HG03571 (cell line): ENCODE measurements around the gene BTG2.
"Not testable (repeated sequence)": the region's sequence is repeated elsewhere in the genome, so short reads cannot be mapped to it uniquely, and the experiment has no call there.

ENCODE experiments used
- ATAC-seq: cut with Tn5 transposase; IDR thresholded peaks from one replicate; pipeline ENCODE4 v1.9.1; 2021; ENCODE audit not compliant: unreplicated experiment

The BTG2 gene, protein sequence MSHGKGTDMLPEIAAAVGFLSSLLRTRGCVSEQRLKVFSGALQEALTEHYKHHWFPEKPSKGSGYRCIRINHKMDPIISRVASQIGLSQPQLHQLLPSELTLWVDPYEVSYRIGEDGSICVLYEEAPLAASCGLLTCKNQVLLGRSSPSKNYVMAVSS

GRCh38 chr1:203304919-203305808 lies at the start of gene BTG2:
BTG2 (plus strand) TSS chr1:203305519; CDS start chr1:203305607, 88 bp downstream.
- peak; percentile 73 for ATAC-seq

GRCh38 chr1:203256636-203257035 lies 48.7 kb upstream of the BTG2 start:
- ATAC-seq, result not testable (repeated sequence)

- no peak for ATAC-seq
Observed at GRCh38 chr1:203263496-203263895, 41.8 kb upstream of the BTG2 start.

DNA sequence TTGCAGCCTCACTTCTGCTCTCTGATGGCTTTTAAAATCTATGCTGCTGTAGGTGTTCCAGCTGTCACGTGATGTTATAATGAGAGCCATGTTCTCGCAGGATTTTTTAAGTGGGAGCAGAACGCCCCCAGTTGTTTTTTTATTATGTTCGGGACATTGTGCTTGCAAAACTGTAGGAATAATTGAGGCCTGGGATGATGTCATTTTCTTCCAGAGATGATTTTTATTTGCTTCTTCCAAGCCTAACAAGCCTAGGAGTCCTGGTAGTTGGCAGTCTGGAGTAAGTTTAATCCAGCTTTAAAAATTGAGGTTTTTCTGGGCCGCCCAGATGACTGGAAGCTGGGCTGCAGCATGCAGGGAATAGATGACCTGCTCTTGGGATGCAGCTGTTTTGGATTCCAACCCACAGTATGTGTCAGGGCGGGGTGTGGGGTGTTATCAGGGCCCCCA lies 41.2 kb upstream of the BTG2 start:
- no peak for ATAC-seq

GRCh38 chr1:203265541-203265940 lies 39.8 kb upstream of the BTG2 start:
- no peak for ATAC-seq

DNA sequence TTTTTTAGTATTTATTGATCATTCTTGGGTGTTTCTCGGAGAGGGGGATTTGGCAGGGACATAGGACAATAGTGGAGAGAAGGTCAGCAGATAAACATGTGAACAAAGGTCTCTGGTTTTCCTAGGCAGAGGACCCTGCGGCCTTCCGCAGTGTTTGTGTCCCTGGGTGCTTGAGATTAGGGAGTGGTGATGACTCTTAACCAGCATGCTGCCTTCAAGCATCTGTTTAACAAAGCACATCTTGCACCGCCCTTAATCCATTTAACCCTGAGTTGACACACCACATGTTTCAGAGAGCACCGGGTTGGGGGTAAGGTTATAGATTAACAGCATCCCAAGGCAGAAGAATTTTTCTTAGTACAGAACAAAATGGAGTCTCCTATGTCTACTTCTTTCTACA lies 39.2 kb upstream of the BTG2 start:
- not testable (repeated sequence) for ATAC-seq

DNA sequence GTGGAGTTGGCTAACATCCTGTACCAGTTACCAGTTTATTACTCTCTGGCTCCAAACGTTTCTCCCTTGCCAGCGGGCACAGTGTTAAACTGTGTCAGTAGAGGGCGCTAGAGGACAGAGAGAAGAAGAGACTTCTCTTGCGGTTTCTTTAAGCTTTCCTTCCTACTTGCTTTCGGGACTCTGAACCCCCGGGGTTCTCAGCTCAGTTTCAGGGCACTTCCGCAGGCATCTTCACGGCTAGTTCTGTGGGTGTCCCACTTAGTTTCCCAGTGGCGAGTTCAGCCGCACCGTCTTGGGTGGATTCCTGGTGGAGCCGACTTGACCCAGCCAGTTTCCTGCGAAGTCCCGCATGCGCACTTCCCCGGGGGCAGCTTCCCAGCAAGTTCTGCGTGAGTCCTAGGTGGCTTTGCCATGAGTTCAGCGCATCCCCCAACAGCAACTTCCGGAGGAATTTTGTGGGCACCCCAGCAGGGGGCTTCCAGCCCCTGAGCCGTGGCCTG lies 37.9 kb upstream of the BTG2 start:
- peak; percentile 61 for ATAC-seq

GRCh38 chr1:203267912-203268311 lies 37.4 kb upstream of the BTG2 start:
- no peak for ATAC-seq

GRCh38 chr1:203268901-203269653 lies 36.2 kb upstream of the BTG2 start:
- no peak for ATAC-seq

- no peak for ATAC-seq
Observed at GRCh38 chr1:203269654-203270020, 35.7 kb upstream of the BTG2 start.

DNA sequence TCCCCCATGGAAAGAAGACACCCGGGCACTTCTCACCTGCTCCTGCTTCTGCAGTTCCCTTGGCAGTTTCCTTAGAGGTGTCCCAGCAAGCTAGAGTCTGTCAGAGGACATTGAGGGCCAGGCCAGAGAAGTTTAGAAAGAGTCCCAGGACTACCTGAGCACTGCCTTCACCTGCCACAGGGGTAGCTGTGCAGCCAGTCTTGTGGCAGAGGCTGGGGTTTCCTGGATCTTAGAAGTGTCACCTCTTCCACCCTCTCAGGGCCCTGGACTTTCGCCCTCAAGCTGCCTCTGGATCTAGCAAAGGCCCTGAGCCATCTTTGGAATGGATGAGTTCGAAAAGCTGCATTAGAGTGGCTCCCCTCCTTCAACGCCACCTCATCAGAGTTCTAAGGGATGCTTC lies 34.9 kb upstream of the BTG2 start:
- no peak for ATAC-seq

DNA sequence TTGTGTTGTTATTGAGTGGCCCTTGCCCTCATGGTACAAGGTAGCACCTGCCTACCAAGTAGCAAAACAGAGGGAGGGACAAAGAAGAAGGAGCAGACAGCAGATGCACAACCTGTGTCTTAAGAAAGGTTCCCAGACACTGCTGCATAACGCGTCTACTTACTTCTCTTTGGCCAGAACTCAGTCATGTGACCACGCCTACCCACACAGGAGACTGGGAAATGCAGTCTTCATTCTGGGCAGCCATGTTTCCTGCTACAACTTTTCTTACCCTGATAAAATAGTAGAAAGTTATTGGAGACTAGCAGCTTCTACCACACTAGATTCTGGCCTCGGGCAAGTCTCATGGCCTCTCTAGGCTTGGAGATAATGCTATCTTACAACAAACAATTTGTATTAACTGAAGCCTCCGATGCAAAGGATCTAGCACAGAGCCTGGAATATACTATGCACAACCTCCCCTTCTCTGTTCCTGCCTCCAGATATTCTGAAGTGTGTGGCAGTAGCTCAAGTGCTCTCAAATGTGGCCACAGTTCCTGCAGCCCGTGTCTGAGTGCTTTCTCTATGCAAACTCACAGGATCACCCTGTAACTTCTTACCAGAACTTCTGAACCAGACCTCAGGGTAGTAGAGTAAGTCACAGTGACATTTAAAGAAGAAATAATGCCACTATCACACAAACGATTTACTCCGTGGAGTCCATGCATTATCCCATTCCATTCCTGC lies 34.1 kb upstream of the BTG2 start:
- ATAC-seq, result no peak

- ATAC-seq, result no peak
Observed at GRCh38 chr1:203271962-203272632, 33.2 kb upstream of the BTG2 start.

DNA sequence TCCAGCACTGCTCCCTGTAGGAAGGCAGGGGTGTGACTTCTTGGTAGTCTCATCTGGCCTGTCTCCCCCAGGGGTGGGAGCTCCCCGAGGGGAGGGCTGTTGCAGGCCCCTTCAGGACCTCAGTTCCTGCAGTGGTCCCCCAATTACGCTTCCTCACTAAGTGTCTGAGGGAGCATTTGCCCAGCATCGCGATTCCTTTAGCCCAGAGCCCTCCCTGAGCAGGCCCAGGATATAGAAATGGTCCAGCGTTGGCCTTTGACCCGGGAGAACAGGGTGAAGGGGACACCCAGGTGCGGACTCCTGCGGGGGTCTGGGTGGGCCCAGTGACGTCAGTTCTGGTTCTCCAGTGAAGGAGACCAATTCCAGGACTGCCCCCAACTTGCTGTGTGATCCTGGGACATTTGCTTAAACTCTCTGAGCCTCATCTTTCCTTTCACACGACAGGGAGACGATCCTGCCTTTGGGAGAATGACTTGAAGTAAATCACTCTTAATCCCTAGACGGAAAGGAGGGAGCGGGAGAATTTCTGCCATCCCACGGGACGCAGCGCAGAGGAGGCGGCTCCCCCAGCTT lies 32.6 kb upstream of the BTG2 start:
- no peak for ATAC-seq

GRCh38 chr1:203273206-203273868 lies 32.0 kb upstream of the BTG2 start:
- ATAC-seq, result peak; percentile 61

- no peak for ATAC-seq
Observed at GRCh38 chr1:203273869-203274602, 31.3 kb upstream of the BTG2 start.

DNA sequence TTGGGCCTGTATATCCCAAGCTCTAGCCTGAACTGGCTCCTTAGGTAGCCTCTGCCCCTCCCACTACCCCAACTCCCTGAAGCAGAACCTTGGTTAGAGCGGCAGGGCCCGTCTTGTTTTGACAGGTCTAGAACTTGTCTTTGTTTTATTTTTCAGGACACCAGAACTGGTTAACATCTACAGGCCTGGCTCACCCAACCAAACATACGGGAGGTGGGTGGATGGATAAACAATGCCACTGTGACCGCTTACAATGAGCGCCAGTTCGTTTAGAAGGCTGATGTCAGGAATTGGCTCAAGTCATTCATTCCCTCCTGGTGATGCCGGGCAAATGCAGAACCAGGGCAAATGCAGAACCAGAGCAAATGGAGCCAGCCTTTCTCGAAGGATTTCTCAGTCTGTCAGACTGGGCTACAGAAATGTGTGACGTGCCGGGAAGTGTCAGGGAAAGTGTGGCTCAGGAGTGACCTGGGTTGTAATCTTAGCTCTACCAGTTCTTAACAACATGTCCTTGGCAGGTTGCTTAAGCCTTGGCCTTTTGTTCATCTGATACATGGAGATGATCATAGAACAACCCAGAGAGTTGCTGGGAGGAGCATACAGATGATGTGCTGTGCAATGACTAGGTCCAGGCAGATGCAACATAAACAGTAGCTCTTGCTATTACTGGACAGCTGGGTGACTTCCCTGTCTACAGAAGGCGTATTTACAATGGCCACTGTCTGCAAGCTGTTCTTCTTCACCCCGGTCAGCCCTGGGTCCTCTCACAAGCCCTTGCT lies 30.5 kb upstream of the BTG2 start:
- no peak for ATAC-seq

GRCh38 chr1:203275656-203276272 lies 29.6 kb upstream of the BTG2 start:
- no peak for ATAC-seq
